Testis (tissue), 3 donors: Measurements from ENCODE around the gene BAMBI. TPM values are rescaled to one million over a fixed set of nuclear protein-coding genes. Genes with fewer than 3 reads are reported as not detected.

Source experiments
- DNase-seq: peaks from one replicate; pipeline ENCODE4 v3.0.0-alpha.2; 2019
- H3K27ac ChIP-seq, 2 donors: fragments of 200-600 bp; sonication (generic); one replicate each; pipeline ENCODE4 v1.5.1; 2019
- H3K27me3 ChIP-seq: fragments of 200-600 bp; sonication (generic); one replicate; pipeline ENCODE4 v1.5.1; 2019
- H3K36me3 ChIP-seq: fragments of 200-600 bp; sonication (generic); one replicate; pipeline ENCODE4 v1.5.1; 2017; ENCODE audit warnings: low read depth; ENCODE audit errors: missing control alignments
- H3K4me1 ChIP-seq: fragments of 200-600 bp; sonication (generic); one replicate; pipeline ENCODE4 v1.5.1; 2019
- H3K4me3 ChIP-seq, 2 donors: fragments of 200-600 bp; sonication (generic); one replicate each; pipeline ENCODE4 v1.5.1; 2017 to 2019
- H3K9me3 ChIP-seq: fragments of 200-600 bp; sonication (generic); one replicate; pipeline ENCODE4 v1.5.1; 2017
- CTCF ChIP-seq, 3 experiments: fragments of 450-650 bp in 2 of 3; fragments of 200-600 bp in 1 of 3; sonication (generic) in 1 of 3; IDR thresholded peaks; one replicate each; pipeline ENCODE4 v1.5.1; 2016 to 2019; ENCODE audit warnings: antibody characterized with exemption in 3 of 3, mild to moderate bottlenecking in 2 of 3, moderate library complexity in 1 of 3
- POLR2A ChIP-seq: fragments of 450-650 bp; IDR thresholded peaks from one replicate; pipeline ENCODE4 v1.6.1; 2017; ENCODE audit warnings: antibody characterized with exemption, mild to moderate bottlenecking, moderate library complexity
- WGBS, 2 donors: methylation state at CpG; one replicate each; pipeline ENCODE4 v1.1.5; 2018; 5-methylcytosine and 5-hydroxymethylcytosine counted together
- intact Hi-C: fragments of 100-400 bp; cut with DNase I; formaldehyde crosslinking; loops from one replicate; pipeline ENCODE4 v1.15.1; 2023; ENCODE audit warnings: low total_unique reads
- polyA plus RNA-seq: library from polyadenylated mRNA; stranded (reverse); fragments of 350-450 nt; fragmentation: Illumina TruSeq; extraction: RNeasy Lipid Tissue Mini Kit (QIAGEN cat#74804); gene quantifications from one replicate; pipeline ENCODE4 v1.2.3, GENCODE V29; 2014; ENCODE audit warnings: low read depth, low replicate concordance; ENCODE audit not compliant: insufficient read depth
- total RNA-seq, 2 donors: library from RNA; depleted of rRNA; stranded (reverse); fragments of >200 nt; gene quantifications; one replicate each; pipeline ENCODE4 v1.2.3, GENCODE V29; 2016

Gene BAMBI
- total and polyA plus RNA-seq, 3 donors from 2014 or later, result 24.4 to 59.6 (median 49.7) TPM

DNA sequence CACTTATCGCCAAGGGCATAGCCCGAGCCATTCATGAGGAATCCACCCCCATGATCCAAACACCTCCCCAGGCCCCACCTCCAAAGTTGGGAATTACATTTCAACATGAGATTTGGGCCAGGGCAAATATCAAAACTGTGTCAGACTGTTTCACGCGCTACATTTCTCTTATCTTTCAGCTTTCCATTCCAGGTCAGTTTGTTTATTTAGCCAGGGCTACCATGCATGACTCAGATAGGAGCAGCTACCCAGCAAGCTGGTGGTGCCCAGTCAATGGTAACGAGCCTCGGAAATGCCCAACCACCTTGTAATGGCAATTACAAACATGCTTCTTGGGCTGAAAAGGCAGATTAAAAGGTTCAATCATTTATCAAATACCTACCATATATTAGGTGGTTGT lies 43.6 kb upstream of the BAMBI start:
- no peaks in the 10 kb centered on the region for H3K4me1 ChIP-seq
- TF ChIP-seq POLR2A, result no peak
- no peak for TF ChIP-seq CTCF (IDR thresholded peaks at IDR 0.05)
- H3K4me3 ChIP-seq, result no peak overlapping the region
- H3K36me3 ChIP-seq, result no peaks in the 10 kb centered on the region
- no peak for DNase-seq
- intact Hi-C loops, result no loop called here
- 72 to 74% methylated on average over 6 of the region's 6 CpGs for WGBS, 2 donors
- no peaks in the 10 kb centered on the region for H3K9me3 ChIP-seq
- H3K27ac ChIP-seq, result no peak overlapping the region
- no peaks in the 10 kb centered on the region for H3K27me3 ChIP-seq

GRCh38 chr10:28637346-28637745 lies 40.0 kb upstream of the BAMBI start:
- TF ChIP-seq CTCF (IDR thresholded peaks at IDR 0.05), result no peak
- H3K9me3 ChIP-seq, result no peaks in the 10 kb centered on the region
- H3K36me3 ChIP-seq, result no peaks in the 10 kb centered on the region
- no peaks in the 10 kb centered on the region for H3K4me1 ChIP-seq
- no peaks in the 10 kb centered on the region for H3K27me3 ChIP-seq
- no peak overlapping the region for H3K4me3 ChIP-seq
- no peak for DNase-seq
- intact Hi-C loops, result no loop called here
- H3K27ac ChIP-seq, result no peak overlapping the region
- 57 to 65% methylated on average over 5 of the region's 5 CpGs for WGBS, 2 donors

- Histone ChIP-seq H3K27me3 (no peaks in the 10 kb centered on the region), H3K4me1 (no peaks in the 10 kb centered on the region), H3K9me3 (no peaks in the 10 kb centered on the region), H3K27ac (no peak overlapping the region), H3K36me3 (no peaks in the 10 kb centered on the region), H3K4me3 (no peak overlapping the region)
- TF ChIP-seq CTCF (IDR thresholded peaks at IDR 0.05), result no peak
- no peak for TF ChIP-seq POLR2A
- intact Hi-C loops, result no loop called here
- no peak for DNase-seq
These were observed 38.9 kb upstream of the BAMBI start for GRCh38 chr10:28638392-28638791.

DNA sequence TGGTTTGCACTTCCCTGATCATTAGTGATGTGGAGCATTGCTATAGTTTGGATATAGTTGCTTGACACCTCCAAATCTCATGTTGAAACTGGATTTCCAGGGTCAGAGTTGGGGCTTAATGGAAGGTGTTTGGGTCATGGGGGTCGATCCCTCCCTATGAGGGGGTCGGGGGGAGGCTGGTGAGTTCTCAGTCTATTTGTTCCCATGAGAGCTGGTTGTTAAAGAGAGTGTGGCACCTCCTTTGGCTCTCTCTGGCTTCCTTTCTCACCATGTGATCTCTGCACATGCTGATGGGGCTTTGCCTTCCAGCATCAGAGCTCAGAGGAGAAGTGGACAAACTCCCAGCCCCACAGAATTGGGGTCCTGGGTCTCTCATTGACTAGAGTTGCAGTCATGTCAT lies 36.8 kb upstream of the BAMBI start:
- Histone ChIP-seq H3K36me3 (no peaks in the 10 kb centered on the region), H3K27ac (no peak overlapping the region), H3K4me1 (no peaks in the 10 kb centered on the region), H3K4me3 (no peak overlapping the region), H3K27me3 (no peaks in the 10 kb centered on the region), H3K9me3 (no peaks in the 10 kb centered on the region)
- DNase-seq, result no peak
- intact Hi-C loops, result no loop called here
- WGBS, 2 donors, result 71 to 80% methylated on average over 1 to 2 of the region's 2 CpGs
- no peak for TF ChIP-seq POLR2A
- TF ChIP-seq CTCF (IDR thresholded peaks at IDR 0.05), result no peak

DNA sequence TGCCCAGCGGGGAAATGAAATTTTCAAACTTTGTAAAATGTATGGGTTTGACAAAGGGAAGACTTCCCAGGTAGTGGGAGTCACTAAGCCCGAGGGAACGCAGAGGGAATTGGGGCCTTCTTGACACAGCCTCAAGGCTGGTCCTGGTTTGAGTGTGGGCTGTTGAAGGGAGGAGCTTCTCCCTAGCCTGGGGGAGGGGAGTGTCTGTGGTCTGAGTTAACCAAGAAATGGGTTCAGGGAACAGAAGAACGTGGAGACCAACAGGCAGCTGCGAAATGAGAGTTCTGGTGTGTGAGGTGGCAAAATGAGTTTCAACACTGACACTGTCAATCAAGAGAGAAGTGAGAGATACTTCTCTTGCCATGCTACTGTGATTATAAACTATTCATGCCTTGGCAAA lies 32.7 kb upstream of the BAMBI start:
- no peak for DNase-seq
- WGBS, 2 donors, result 84 to 90% methylated on average over 2 to 5 of the region's 5 CpGs

More for the DNA sequence above, 32.7 kb upstream of the BAMBI start:
- Histone ChIP-seq H3K4me1 (no peaks in the 10 kb centered on the region), H3K9me3 (no peaks in the 10 kb centered on the region), H3K4me3 (no peak overlapping the region), H3K27ac (no peak overlapping the region), H3K27me3 (no peaks in the 10 kb centered on the region), H3K36me3 (no peaks in the 10 kb centered on the region)
- TF ChIP-seq POLR2A, result no peak
- no peak for TF ChIP-seq CTCF (IDR thresholded peaks at IDR 0.05)
- intact Hi-C loops, result no loop called here
